GM18505 (cell line): ENCODE data around the gene APOBEC3A.
"Not testable (repeated sequence)": the region's sequence is repeated elsewhere in the genome, so short reads cannot be mapped to it uniquely, and the experiment has no call there.

Experiments used
- ATAC-seq: cut with Tn5 transposase; IDR thresholded peaks from one replicate; pipeline ENCODE4 v1.9.1; 2021; ENCODE audit not compliant: unreplicated experiment
- POLR2A ChIP-seq: IDR thresholded peaks from 4 replicates; pipeline ENCODE4 v1.6.1; 2011; ENCODE audit warnings: borderline replicate concordance; ENCODE audit not compliant: insufficient read depth, insufficient read length; ENCODE audit errors: extremely low read depth

The APOBEC3A gene

DNA sequence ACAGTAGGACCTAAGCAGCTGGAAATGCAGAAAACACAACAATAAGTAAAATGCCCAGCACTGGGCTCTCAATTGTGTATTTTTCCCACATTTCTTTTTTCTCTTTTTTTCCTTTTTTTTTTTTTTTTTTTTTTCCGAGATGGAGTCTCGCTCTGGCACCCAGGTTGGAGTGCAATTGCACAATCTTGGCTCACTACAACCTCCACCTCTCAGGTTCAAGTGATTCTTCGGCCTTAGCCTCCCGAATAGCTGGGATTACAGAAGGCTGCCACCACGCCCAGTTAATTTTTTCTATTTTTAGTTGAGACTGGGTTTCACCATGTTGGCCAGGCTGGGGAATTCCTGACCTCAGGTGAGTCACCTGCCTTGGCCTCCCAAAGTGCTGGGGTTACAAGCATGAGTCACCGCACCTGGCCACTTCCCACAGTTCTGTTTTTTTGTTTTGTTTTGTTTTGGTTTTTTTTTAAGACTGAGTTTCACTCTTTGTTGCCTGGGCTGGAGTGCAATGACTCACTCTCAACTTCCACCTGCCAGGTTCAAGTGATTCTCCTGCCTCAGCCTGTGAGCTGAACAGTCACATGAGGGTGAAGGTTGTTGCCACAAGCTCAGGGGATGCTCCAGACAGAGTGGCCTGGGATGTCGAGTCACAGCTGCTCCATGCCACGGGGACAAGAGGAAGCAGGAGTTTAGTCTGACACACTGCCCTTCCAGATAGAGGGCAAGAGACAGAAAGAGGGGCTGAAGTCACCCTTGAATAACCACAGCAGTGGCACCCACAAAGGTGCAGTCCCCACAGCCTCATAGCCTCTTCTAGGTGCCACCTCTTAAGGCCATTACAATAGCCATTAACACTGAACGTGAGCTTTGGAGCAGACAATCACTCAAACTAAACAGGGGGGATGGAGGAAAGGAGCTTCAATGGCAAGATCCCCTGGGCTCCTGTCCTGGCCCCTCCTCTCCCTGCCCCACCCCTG lies 27.7 kb downstream of the APOBEC3A start:
- TF ChIP-seq POLR2A, result peak; percentile 32
- peak; percentile 65 for ATAC-seq

GRCh38 chr22:38986629-38987028 lies 29.2 kb downstream of the APOBEC3A start:
- no peak for ATAC-seq
- no peak for TF ChIP-seq POLR2A

DNA sequence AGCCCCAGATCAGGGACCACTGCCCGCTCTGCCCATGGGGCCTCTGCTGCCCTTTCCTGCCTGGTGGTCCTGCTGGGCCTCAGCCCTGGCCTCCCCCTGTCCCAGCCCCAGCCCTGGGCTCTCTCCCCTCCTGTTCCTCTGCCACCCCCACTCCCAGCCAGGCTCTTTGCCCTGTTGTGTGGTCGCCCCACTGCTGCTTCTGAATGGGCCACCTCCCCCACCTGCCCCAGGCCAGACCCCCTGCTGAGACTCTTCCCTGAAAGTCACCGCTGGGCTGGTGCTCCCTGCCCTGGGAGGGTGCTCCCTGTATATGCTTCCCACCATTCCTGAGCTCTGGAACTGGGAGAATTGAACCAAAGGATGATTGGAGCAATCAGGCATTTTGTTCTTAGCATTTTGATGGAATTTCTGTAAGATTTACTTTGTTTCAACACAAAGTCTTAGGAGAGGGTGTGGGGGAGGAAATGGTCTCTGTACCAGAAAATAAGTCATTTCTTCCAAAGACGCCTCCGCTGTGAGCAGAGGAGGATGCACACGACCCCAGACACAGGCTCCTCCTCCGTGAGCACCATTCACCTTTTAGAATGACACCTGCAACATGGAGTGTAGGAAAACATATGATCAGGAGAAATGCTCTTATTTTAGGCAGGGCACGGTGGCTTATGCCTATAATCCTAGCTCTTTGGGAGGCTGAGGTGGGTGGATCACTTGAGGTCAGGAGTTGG lies 29.9 kb downstream of the APOBEC3A start:
- ATAC-seq, result no peak
- TF ChIP-seq POLR2A, result no peak

- no peak for ATAC-seq
- TF ChIP-seq POLR2A, result no peak
These were observed 32.1 kb downstream of the APOBEC3A start for GRCh38 chr22:38989466-38989865.

DNA sequence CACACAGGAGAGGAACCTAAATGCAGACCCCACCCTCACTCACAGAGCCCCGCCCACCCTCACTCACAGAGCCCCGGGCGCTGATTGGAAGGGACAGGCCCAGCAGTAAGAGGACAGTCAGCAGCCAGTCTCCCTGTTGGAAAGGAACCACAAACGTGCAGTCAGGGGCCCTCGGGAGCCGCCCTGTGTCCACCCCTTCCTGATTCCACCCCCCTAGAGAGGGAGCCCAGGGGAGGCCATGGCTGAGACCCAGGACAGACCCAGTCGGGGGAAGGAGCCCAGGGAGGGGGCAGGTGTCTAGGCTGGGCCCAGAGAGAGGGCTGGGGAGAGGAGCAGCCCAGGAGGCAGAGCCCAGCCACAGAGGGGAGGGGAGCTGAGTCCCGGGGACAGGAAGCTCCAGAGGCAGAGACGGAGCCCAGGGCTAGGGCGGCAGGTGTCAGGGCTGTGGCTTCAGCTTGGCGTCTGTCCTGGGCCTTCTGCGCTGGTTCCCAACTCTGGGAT lies 35.5 kb downstream of the APOBEC3A start:
- ATAC-seq, result not testable (repeated sequence)

DNA sequence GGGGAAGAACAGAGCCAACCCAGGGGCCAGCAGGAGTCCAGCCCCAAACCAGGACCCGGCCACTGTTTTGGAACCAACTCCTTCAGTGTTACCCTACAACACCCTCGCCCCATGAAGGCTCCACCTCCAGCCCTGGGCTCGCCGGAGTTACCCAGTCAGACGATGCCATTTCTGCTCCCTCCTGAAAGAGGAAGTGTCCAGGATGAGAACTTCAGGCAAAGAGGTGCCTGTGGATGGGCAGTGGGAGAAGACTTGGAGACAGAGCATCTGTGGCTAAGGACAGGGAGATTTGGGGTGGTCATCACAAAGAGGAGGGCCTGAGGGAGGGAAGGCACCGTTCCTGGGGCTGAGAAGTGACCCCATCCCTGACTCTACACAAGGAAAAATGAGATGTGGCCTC lies 38.7 kb downstream of the APOBEC3A start:
- no peak for TF ChIP-seq POLR2A
- ATAC-seq, result no peak

DNA sequence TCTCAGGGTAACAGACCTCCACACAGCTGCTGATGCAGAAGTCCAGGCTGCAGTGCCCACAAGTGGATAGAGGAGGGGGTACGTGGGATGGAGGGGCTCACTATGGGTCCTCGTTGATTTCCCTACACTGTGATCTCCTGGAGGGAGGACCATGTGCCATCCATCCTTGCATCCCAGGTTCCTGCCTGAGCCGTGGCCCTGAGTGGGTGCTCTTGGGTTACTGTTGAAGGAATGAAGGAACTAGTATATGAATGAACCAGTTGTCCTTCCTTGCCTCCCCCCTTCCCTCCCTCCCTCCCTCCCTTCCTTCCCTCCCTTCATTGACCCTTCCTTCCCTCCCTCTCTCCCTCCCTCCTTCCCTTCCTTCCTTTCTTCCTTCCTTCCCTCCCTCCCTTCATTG lies 40.1 kb downstream of the APOBEC3A start:
- TF ChIP-seq POLR2A, result no peak
- no peak for ATAC-seq

GRCh38 chr22:39003165-39003638 lies 45.8 kb downstream of the APOBEC3A start:
- no peak for ATAC-seq
- TF ChIP-seq POLR2A, result no peak

GRCh38 chr22:39007177-39007576 lies 49.8 kb downstream of the APOBEC3A start:
- ATAC-seq, result no peak
- no peak for TF ChIP-seq POLR2A

DNA sequence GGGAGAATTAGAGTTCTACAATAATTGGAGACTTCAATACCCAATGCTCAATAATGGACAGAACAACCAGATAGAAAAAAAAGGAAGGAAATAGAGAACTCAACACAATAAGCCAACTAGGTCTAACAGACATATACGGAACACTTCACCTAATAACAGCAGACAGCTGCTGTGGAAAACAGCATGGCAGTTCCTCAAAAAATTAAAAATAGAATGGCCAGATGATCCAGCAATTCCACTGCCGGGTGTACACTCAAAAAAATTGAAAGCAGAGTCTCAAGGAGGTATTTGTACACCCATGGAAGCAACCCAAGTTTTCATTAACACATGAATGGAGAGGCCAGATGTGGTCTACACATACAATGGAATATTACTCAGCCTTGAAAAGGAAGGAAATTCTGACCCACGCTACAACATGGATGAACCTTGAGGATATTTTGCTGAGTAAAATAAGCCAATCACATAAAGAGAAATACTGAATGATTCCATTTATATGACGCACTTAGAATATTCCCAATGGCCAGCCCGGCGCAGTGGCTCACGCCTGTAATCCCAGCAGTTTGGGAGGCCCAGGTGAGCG lies 51.0 kb downstream of the APOBEC3A start:
- not testable (repeated sequence) for ATAC-seq

GRCh38 chr22:39010946-39011345 lies 53.5 kb downstream of the APOBEC3A start:
- ATAC-seq, result no peak
- TF ChIP-seq POLR2A, result no peak
